HG03378 (cell line): ENCODE measurements around the gene PNMA8B.

Source experiments
- ATAC-seq: cut with Tn5 transposase; IDR thresholded peaks from one replicate; pipeline ENCODE4 v1.9.1; 2021; ENCODE audit warnings: mild to moderate bottlenecking, moderate library complexity; ENCODE audit not compliant: unreplicated experiment

Gene PNMA8B

GRCh38 chr19:46460055-46460454 is 35.6 kb downstream of the PNMA8B start:
- no peak for ATAC-seq

- no peak for ATAC-seq
Measured at GRCh38 chr19:46456930-46457329, 38.7 kb downstream of the PNMA8B start.

DNA sequence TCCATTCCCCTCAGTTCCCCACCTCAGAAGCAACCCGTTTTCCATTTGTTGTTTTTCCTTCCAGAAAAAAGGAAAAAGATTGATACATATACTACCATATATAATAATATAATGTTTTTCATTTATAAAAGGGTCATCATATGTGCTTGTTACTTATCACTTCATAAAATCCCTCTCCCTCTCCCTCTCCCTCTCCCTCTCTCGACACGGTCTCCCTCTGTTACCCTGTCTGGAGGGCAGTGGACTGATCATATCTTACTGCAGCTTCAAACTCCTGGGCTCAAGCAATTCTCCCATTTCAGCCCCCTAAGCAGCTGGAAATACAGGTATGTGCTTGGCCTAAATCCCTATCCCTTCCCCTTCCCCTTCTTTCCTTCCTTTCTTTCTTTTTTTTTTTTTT is 41.4 kb downstream of the PNMA8B start:
- no peak for ATAC-seq

DNA sequence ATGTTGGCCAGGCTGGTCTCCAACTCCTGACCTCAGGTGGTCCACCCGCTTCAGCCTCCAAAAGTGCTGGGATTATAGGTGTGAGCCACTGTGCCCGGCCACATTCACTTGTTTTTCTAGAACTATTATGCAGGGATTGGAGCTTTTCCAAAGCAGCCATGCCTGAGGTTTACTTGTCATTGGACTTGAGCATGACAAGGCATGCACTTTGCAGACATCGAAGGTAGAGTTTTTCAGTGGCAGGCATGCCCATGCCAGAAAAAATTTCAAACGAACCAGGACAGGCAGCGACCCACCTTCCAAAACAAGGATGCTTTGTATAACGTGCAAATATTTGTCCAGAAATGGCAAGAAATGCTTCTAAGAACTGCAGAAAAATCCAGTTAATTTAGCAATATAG is 42.0 kb downstream of the PNMA8B start:
- ATAC-seq = no peak

- ATAC-seq = no peak
Measured at GRCh38 chr19:46452186-46452585, 43.5 kb downstream of the PNMA8B start.

GRCh38 chr19:46451352-46451751 is 44.3 kb downstream of the PNMA8B start:
- no peak for ATAC-seq

- ATAC-seq = no peak
Measured at GRCh38 chr19:46450737-46451136, 44.9 kb downstream of the PNMA8B start.

DNA sequence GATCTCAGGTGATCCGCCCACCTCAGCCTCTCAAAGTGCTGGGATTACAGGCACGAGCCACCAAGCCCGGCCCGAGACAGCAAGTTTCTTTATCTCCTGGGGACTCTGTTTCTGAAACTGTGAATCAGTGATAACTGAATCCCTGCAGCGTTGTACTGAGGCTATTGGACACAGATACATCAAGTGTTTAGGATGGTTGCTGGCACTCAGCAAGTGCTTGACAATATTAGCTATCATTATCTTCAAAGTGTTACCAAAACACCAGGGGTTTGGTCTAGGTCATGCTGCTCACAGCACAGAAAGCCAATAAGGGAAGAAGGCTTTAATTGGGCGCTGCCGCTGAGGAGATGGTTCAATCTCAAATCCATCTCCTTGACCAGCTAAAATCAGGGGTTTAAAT is 46.4 kb downstream of the PNMA8B start:
- no peak for ATAC-seq

- no peak for ATAC-seq
Measured at GRCh38 chr19:46448601-46449000, 47.1 kb downstream of the PNMA8B start.

DNA sequence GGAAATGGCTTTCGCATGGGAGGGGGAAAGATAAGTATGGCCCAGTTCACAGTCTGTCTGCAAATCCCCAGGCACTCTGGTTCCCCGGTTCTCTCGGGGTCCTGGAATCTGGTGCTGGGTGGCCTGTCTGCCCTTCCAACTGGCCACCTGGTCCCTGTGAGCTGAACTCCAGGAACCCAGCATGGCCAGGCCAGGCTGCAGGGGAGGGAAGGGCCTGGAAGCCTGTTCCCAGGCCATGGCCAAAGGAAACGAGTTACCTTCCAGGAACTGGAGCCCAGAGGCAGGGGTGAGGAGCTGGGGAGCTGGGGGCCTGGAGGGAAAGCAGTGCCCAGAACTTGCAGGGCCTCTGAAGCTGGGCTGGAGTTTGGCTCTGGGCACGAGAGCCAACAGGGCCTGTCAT is 47.8 kb downstream of the PNMA8B start:
- ATAC-seq = no peak

GRCh38 chr19:46447006-46447405 is 48.7 kb downstream of the PNMA8B start:
- no peak for ATAC-seq

DNA sequence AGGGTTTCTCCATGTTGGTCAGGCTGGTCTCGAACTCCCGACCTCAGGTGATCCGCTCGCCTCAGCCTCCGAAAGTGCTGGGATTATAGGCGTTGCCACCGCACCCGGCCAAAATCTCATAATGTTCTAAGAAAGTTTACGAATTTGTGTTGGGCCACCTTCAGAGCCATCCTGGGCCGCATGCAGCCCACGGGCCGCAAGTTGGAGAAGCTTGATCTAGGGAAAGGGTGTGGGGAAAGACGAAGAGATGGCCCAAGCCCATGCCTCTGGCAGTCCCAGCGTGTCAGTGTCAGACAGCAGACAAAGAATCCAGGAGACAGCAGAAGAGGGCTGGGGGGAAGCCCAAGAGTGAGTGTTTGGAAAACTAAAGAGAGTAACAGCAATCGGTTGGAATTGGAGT is 49.6 kb downstream of the PNMA8B start:
- no peak for ATAC-seq

GRCh38 chr19:46442808-46443450 is 52.7 kb downstream of the PNMA8B start:
- ATAC-seq = no peak

GRCh38 chr19:46441866-46442265 is 53.8 kb downstream of the PNMA8B start:
- no peak for ATAC-seq
